Memory B cell (primary cell): ENCODE measurements around the gene MELTF.

ENCODE experiments used
- ATAC-seq: fragments of 150-1000 bp; cut with Tn5 transposase; 2 replicates; pipeline ENCODE4 v1.10.0; 2021; ENCODE audit warnings: low read depth, mild to moderate bottlenecking, moderate library complexity
- DNase-seq, 2 donors: peaks; one replicate each; pipeline ENCODE4 v3.0.0; 2022; ENCODE audit warnings: low spot score in 2 of 2
- H3K27ac Mint-ChIP-seq: one replicate; pipeline ENCODE4 v1.8.0; 2022; ENCODE audit warnings: mild to moderate bottlenecking, moderate library complexity, mixed read lengths
- H3K27me3 Mint-ChIP-seq: one replicate; pipeline ENCODE4 v1.8.0; 2022; ENCODE audit warnings: mixed read lengths
- H3K36me3 Mint-ChIP-seq: one replicate; pipeline ENCODE4 v1.8.0; 2022; ENCODE audit warnings: mild to moderate bottlenecking, mixed read lengths
- H3K4me1 Mint-ChIP-seq: one replicate; pipeline ENCODE4 v1.8.0; 2022; ENCODE audit warnings: mixed read lengths
- H3K4me3 Mint-ChIP-seq: one replicate; pipeline ENCODE4 v1.8.0; 2022; ENCODE audit warnings: mild to moderate bottlenecking, moderate library complexity, mixed read lengths
- H3K9me3 Mint-ChIP-seq: one replicate; pipeline ENCODE4 v1.8.0; 2022; ENCODE audit warnings: mixed read lengths

Gene MELTF

GRCh38 chr3:197031315-197032285 is 2.0 kb upstream of the MELTF start:
- H3K27me3 Mint-ChIP-seq: peaks cover 24% of the 10 kb centered on the region
- no peak overlapping the region for H3K4me3 Mint-ChIP-seq
- H3K4me1 Mint-ChIP-seq: peaks cover 4% of the 10 kb centered on the region
- H3K36me3 Mint-ChIP-seq: no peaks in the 10 kb centered on the region
- DNase-seq: no peak
- no peaks in the 10 kb centered on the region for H3K9me3 Mint-ChIP-seq
- H3K27ac Mint-ChIP-seq: no peak overlapping the region
- no peak for ATAC-seq

DNA sequence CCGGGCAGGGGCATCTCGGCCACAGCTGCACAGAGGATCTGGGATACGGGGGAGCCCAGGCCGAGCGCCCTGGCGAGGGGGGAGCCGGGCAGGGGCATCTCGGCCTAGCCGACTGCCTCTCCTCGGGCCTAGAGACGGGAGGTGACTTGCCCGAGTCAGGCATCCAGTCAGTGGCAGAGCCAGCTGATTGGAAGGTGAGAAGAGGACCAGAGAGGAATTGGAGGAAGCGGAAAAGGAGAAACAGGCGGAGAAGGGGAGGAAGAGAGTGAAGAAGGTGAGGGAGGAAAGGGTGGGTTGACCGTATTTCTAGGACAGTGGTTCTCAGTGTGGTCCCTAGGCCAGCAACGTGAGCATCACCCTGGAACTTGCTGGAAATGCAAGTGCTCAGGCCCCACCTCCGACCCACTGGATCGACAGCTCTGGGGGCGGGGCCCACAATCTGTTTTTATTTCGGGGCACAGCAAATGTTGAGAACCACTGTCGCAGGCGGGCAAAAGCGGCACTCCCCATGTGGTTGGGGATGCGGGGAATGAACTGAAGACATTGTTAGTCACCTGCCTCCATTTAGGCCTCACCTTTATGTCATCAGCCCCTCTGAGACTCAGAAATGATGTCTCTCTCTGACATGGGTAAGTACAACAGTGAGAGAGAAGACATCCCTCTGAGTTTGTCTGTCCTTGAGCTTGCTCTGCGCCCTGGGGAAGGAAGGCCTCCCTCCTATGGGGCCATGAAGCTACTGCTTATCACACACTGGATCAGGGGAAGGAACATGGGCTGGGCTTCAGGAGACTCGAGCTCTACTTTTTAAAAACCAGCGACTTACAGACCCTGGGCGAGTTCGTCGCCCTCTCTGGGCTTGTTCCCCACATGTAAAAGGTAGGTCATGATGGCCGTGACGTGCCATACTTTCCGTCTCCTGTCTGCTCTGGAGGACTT is 1.0 kb upstream of the MELTF start:
- ATAC-seq: no peak
- Mint-ChIP-seq H3K4me1 (peaks cover 4% of the 10 kb centered on the region), H3K4me3 (peak overlapping the region; percentile 1), H3K27ac (no peak overlapping the region), H3K27me3 (peaks cover 25% of the 10 kb centered on the region), H3K36me3 (no peaks in the 10 kb centered on the region), H3K9me3 (no peaks in the 10 kb centered on the region)
- DNase-seq: no peak

DNA sequence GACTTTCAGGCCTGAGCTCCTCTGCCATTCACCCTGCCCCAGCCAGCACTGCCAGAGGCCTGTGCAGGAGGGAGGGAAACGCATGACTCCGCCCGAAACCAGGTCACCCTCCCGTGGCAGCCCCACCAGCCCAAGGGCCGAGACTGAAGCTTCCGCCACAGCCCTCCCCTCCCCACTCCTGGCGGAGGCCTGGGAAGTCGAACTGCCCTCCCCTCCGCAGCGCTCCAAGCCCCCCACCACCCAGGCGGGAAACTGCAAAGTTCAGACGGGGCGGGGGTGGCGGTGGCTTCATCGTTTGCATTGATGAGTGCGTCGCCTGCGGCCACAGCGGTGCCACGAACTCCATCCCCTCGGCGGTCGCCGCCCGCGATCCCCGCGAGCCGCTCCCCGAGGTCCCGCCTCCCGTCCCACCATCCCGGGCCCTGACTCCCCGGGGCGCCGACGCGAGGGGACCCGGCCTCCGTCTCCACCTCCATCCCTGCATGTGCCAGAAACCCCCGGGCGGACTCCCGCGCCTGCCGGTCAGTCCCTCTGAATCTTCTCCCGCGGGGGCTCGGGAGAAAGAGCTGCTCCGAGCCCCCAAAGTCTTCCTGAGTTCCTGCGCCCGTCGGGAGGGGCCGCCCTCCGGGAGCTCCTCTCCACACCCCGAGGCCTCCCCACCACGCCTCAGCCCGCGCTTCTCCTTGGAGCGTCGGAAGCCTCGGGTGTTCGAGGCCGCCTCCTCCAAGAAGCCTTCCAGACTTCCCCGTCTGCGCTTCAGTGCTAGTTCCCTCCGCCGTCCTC is 698 bp downstream of the MELTF start:
- ATAC-seq (peak; percentile 35), DNase-seq (peak in 1 of 2 donors; percentile 48)
- H3K27ac Mint-ChIP-seq: no peak overlapping the region
- H3K4me1 Mint-ChIP-seq: peaks cover 5% of the 10 kb centered on the region
- H3K36me3 Mint-ChIP-seq: no peaks in the 10 kb centered on the region
- H3K4me3 Mint-ChIP-seq: peak overlapping the region; percentile 75
- H3K27me3 Mint-ChIP-seq: peaks cover 18% of the 10 kb centered on the region
- H3K9me3 Mint-ChIP-seq: no peaks in the 10 kb centered on the region

DNA sequence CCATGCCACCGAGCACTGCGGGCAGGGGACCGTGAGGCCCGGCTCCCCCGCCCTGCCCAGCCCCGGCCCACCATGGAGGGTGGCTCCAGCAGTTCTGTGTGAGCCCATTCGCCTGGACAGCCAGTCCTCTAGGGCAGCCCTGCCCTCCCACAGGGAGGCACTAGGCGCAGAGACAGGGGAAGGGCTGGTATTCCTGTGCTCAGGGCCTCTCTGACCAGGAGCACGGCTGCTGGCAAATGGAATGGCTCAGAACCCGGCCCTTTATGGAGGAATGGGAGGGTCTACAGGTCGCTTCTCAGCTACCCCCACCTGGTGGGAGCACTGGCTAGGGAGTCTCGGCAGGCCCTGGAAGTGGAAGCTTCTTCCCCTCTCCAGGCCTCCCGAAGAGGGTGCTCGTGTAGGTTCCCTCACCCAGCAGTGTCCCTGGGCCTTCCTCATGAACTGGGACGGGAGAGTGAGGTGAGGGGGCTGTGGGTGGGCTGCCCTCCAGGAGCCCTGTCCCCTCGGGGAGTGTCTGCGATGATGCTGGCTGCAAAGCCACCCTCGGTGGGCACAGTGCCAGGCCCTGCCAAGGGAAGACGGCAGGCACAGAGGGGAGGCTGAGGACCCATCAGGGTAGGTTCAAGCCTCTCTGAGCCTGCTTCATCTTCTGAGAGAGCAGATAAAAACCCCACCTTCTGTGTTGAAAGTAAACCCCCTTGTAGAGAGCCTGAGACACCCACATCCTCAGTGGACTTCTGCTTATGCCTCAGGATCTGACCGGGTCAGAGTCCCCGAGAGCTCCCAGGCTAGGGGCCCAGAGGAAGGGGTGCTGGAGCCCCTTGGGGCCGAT is 1.5 kb downstream of the MELTF start:
- peak in 1 of 2 donors; percentile 25 for DNase-seq
- no peaks in the 10 kb centered on the region for H3K9me3 Mint-ChIP-seq
- ATAC-seq: no peak
- peaks cover 9% of the 10 kb centered on the region for H3K4me1 Mint-ChIP-seq
- no peaks in the 10 kb centered on the region for H3K36me3 Mint-ChIP-seq
- peaks cover 14% of the 10 kb centered on the region for H3K27me3 Mint-ChIP-seq
- no peak overlapping the region for H3K27ac Mint-ChIP-seq
- peak overlapping the region; percentile 75 for H3K4me3 Mint-ChIP-seq

- Mint-ChIP-seq H3K4me3 (no peak overlapping the region), H3K36me3 (no peaks in the 10 kb centered on the region), H3K4me1 (peaks cover 13% of the 10 kb centered on the region), H3K9me3 (no peaks in the 10 kb centered on the region), H3K27ac (no peak overlapping the region), H3K27me3 (peaks cover 13% of the 10 kb centered on the region)
- peak in 1 of 2 donors; percentile 13 for DNase-seq
- no peak for ATAC-seq
Measured at GRCh38 chr3:197027151-197027895, 2.3 kb downstream of the MELTF start.

DNA sequence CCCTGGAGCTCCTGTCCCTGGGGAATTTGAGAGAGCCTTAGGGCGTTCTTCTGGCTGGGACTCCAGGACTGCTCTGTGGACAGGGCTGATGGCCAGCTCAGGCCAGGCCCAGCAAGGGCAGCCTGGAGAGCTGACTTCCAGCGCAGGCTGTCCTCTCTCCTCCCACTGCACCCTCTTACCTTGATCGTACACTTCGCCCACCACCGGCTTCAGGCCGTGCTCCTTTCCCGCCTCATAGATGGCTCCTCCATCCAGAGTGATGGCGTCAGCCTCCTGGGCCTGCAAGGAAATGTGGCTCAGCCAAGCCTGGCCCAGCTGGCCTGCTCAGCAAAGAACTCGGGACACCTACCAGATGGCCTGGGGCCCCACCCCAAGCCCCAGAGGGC is 3.1 kb downstream of the MELTF start:
- no peaks in the 10 kb centered on the region for H3K36me3 Mint-ChIP-seq
- H3K4me3 Mint-ChIP-seq: no peak overlapping the region
- DNase-seq (no peak), ATAC-seq (no peak)
- peaks cover 12% of the 10 kb centered on the region for H3K27me3 Mint-ChIP-seq
- no peak overlapping the region for H3K27ac Mint-ChIP-seq
- peaks cover 13% of the 10 kb centered on the region for H3K4me1 Mint-ChIP-seq
- no peaks in the 10 kb centered on the region for H3K9me3 Mint-ChIP-seq

DNA sequence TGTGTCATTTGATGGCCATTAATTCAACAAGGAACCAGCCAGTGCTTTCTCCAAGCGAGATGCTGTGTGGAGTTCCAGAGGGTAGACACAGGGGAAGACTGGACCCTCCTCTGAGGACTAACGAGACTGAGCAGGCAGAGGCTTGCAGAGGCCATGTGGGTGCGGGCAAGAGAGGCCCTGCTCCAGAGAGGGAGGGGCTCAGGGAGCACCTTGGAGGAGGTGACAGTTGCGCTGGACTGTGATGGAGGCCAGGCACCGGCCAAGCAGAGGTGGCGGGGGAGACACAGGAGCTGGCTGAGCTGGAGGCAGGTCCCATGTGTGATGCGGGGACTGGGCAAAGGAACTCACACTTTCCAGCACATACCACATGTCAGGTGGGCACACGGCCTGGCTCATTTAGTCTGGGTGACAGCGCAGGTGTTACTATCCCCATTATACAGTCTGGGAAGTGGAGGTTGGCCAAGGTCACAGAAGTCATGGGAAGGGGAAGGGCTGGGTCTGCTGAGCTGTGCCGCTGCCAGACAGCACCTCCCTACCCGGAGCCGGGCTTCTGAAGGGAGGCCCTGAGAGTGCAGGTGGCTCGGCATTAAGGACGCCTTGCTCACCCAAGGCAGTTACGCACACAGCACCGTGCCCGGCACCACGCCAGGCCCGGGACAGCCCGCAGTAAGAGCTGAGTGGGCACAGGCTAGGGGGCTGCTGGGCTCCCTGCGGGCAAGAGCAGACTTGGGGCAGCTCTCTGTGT is 3.7 kb downstream of the MELTF start:
- Mint-ChIP-seq H3K9me3 (no peaks in the 10 kb centered on the region), H3K27ac (no peak overlapping the region), H3K4me1 (peaks cover 13% of the 10 kb centered on the region), H3K27me3 (peaks cover 12% of the 10 kb centered on the region), H3K4me3 (no peak overlapping the region), H3K36me3 (no peaks in the 10 kb centered on the region)
- no peak for ATAC-seq
- peak in 1 of 2 donors; percentile 14 for DNase-seq

DNA sequence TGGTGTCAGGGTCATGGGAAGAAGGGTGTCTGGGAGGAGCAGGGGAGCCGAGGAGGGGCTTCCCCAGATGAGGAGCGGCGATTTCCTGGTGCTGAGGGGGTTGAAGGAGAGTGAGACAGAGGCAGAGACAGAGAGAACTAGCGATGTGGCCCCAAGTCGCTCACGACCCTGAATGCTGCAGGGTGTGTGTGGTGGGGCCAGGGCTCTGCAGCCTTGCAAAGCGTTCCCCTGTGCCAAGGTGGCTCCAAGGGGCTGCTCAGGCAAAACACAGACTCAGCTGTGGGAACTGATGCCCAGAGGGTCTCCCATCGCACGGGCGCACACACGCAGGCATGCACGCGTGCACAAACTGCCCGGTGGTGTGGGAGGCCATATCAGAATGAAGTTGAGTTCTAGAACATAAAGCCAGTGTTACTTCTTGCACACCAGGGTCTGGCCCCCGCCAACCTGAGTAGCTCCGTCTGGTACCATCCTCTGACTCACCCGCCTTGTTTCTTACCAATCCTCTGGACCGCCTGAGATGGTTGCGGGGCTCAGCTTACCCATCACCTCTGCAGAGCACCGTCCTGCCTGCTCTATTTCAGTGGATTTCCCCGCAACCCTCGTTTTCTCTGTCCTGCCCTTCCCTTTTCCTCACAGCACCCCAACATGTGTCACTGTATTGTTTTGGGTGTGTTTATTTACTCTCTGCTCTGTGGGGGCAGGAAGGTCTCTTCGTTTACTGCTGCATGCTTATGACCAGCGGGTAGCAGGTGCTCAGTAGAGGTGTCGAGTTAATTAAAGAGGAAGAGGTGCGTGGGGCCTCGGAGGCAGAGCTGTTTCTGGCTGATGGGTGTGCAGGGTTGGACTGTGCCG is 4.5 kb downstream of the MELTF start:
- DNase-seq: peak in 1 of 2 donors; percentile 17
- peaks cover 8% of the 10 kb centered on the region for H3K27me3 Mint-ChIP-seq
- H3K9me3 Mint-ChIP-seq: no peaks in the 10 kb centered on the region
- no peak for ATAC-seq
- H3K4me3 Mint-ChIP-seq: no peak overlapping the region
- H3K4me1 Mint-ChIP-seq: peaks cover 10% of the 10 kb centered on the region
- H3K36me3 Mint-ChIP-seq: no peaks in the 10 kb centered on the region
- peak overlapping the region; percentile 19 for H3K27ac Mint-ChIP-seq

- Mint-ChIP-seq H3K4me1 (peaks cover 10% of the 10 kb centered on the region), H3K36me3 (no peaks in the 10 kb centered on the region), H3K27me3 (peaks cover 8% of the 10 kb centered on the region), H3K9me3 (no peaks in the 10 kb centered on the region), H3K4me3 (peak overlapping the region; percentile 72), H3K27ac (peak overlapping the region; percentile 19)
- peak in 1 of 2 donors; percentile 16 for DNase-seq
- ATAC-seq: no peak
Measured at GRCh38 chr3:197023998-197024651, 5.5 kb downstream of the MELTF start.

DNA sequence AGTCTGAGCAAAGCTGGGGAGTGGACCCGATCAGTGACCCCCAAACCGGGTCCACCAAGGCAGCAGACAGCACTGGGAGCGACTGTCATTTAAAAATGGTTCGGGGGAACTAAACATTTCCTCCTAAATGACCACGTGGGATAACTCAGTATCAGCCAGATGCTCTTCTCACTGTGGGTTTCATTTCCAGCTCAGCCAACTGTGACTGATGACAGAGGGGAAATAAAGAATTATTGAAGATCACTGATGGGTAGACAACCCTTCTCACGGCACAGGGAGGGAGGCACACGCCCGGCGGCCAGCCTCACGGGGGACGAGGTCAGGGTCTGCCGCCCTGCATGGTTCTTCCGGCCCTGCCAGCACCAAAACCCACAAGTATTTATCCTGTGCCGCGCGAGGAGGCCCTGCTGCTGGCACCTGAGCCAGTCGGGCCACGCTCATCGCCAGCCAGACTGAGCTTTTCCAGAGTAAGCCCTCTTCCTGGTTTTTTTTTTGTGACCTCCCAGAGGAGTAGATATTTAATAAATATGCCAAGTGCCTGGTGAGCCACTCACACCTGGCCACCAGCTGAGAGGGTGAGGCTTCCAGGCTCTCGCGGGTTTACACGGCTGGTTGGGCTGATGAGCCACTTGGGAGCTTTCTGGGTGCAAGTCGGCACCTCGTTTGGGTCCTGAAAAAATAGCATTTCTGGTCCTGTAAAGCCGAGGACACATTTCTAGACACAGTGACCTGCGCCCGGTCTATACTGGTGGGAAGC is 6.2 kb downstream of the MELTF start:
- ATAC-seq (peak; percentile 94), DNase-seq (peak; percentile 60 to 62)
- Mint-ChIP-seq H3K4me3 (peak overlapping the region; percentile 72), H3K9me3 (no peaks in the 10 kb centered on the region), H3K4me1 (peaks cover 10% of the 10 kb centered on the region), H3K27me3 (peaks cover 8% of the 10 kb centered on the region), H3K36me3 (no peaks in the 10 kb centered on the region), H3K27ac (peak overlapping the region; percentile 49)
